ENCODE results near the gene CENPF. TPM values are rescaled to one million over a fixed set of nuclear protein-coding genes. Genes with fewer than 3 reads are reported as not detected.

The CENPF gene
- total RNA-seq, 5 donors from 2014 or later (not counting 1 experiment from before 2014, with no cell fraction given): 3.1 to 6.7 (median 4.1) TPM

- Histone ChIP-seq H3K4me3 (ENCODE audit: control insufficient read depth in 1 of 2, extremely low read depth in 1 of 2, low read length in 1 of 2) (no peak overlapping the region), H3K36me3 (ENCODE audit: control insufficient read depth in 2 of 2, extremely low read depth in 1 of 2, insufficient read depth in 1 of 2, low read length in 1 of 2) (no peaks in the 10 kb centered on the region), H3K27me3 (replicated peaks in 1 of 2; ENCODE audit: control insufficient read depth in 2 of 2, extremely low read depth in 1 of 2, insufficient read depth in 2 of 2, low read length in 1 of 2) (no peaks in the 10 kb centered on the region), H3K9me3 (no peaks in the 10 kb centered on the region), H3K4me1 (ENCODE audit: control insufficient read depth in 1 of 2, extremely low read depth in 1 of 2, insufficient read depth in 2 of 2, low read length in 2 of 2) (no peaks in the 10 kb centered on the region), H3K27ac (ENCODE audit: low read length) (no peak overlapping the region)
- ATAC-seq (replicated peaks in 1 of 4) (no peak), DNase-seq (no peak)
- POLR2A ChIA-PET: interaction anchor here in 1 of 2 donors (0.7 kb wide), 1 partner anchor 9 kb away, joined by 5 read pairs; no protein-coding TSS in a partner anchor
- Mint-ChIP-seq H3K36me3 (no peaks in the 10 kb centered on the region), H3K4me3 (no peak overlapping the region), H3K9me3 (no peaks in the 10 kb centered on the region), H3K27me3 (peaks cover 9 to 15% of the 10 kb centered on the region in 2 donors), H3K4me1 (no peaks in the 10 kb centered on the region), H3K27ac (no peak overlapping the region)
- no CpG with 5 or more reads among the region's 3 CpGs for WGBS (ENCODE audit: insufficient coverage)
- CTCF ChIA-PET: no interaction called here
Observed at GRCh38 chr1:214566158-214567104, 36.6 kb upstream of the CENPF start.

GRCh38 chr1:214567481-214567980 lies 35.5 kb upstream of the CENPF start:
- no peak overlapping the region for H3K4me3 Mint-ChIP-seq
- H3K27ac ChIP-seq (ENCODE audit: low read length): no peak overlapping the region
- no peaks in the 10 kb centered on the region for H3K9me3 ChIP-seq
- ATAC-seq (replicated peaks in 1 of 4) (no peak), DNase-seq (no peak)
- no peaks in the 10 kb centered on the region for H3K4me1 ChIP-seq (ENCODE audit: control insufficient read depth in 1 of 2, extremely low read depth in 1 of 2, insufficient read depth in 2 of 2, low read length in 2 of 2)
- no peaks in the 10 kb centered on the region for H3K36me3 ChIP-seq (ENCODE audit: control insufficient read depth in 2 of 2, extremely low read depth in 1 of 2, insufficient read depth in 1 of 2, low read length in 1 of 2)
- ChIA-PET CTCF (no interaction called here), POLR2A (no interaction called here)
- H3K27me3 ChIP-seq (replicated peaks in 1 of 2; ENCODE audit: control insufficient read depth in 2 of 2, extremely low read depth in 1 of 2, insufficient read depth in 2 of 2, low read length in 1 of 2): no peaks in the 10 kb centered on the region
- no peaks in the 10 kb centered on the region for H3K4me1 Mint-ChIP-seq
- H3K9me3 Mint-ChIP-seq: no peaks in the 10 kb centered on the region
- peaks cover 9 to 11% of the 10 kb centered on the region in 2 donors for H3K27me3 Mint-ChIP-seq
- no peak overlapping the region for H3K4me3 ChIP-seq (ENCODE audit: control insufficient read depth in 1 of 2, extremely low read depth in 1 of 2, low read length in 1 of 2)
- H3K27ac Mint-ChIP-seq: no peak overlapping the region
- H3K36me3 Mint-ChIP-seq: no peaks in the 10 kb centered on the region
- WGBS (ENCODE audit: insufficient coverage): 100% methylated on average over 1 of the region's 2 CpGs

GRCh38 chr1:214568328-214568727 lies 34.7 kb upstream of the CENPF start:
- Mint-ChIP-seq H3K9me3 (no peaks in the 10 kb centered on the region), H3K36me3 (no peaks in the 10 kb centered on the region), H3K4me3 (no peak overlapping the region), H3K27ac (no peak overlapping the region), H3K27me3 (peaks cover 8 to 12% of the 10 kb centered on the region in 2 donors), H3K4me1 (no peaks in the 10 kb centered on the region)
- no peaks in the 10 kb centered on the region for H3K4me1 ChIP-seq (ENCODE audit: control insufficient read depth in 1 of 2, extremely low read depth in 1 of 2, insufficient read depth in 2 of 2, low read length in 2 of 2)
- WGBS (ENCODE audit: insufficient coverage): 88% methylated on average over 4 of the region's 4 CpGs
- no peaks in the 10 kb centered on the region for H3K36me3 ChIP-seq (ENCODE audit: control insufficient read depth in 2 of 2, extremely low read depth in 1 of 2, insufficient read depth in 1 of 2, low read length in 1 of 2)
- POLR2A ChIA-PET: no interaction called here
- H3K27me3 ChIP-seq (replicated peaks in 1 of 2; ENCODE audit: control insufficient read depth in 2 of 2, extremely low read depth in 1 of 2, insufficient read depth in 2 of 2, low read length in 1 of 2): no peaks in the 10 kb centered on the region
- CTCF ChIA-PET: no interaction called here
- ATAC-seq (replicated peaks in 1 of 4): no peak
- no peak for DNase-seq
- no peak overlapping the region for H3K4me3 ChIP-seq (ENCODE audit: control insufficient read depth in 1 of 2, extremely low read depth in 1 of 2, low read length in 1 of 2)
- no peaks in the 10 kb centered on the region for H3K9me3 ChIP-seq
- H3K27ac ChIP-seq (ENCODE audit: low read length): no peak overlapping the region

- WGBS (ENCODE audit: insufficient coverage): 100% methylated on average over 1 of the region's 2 CpGs
- DNase-seq: no peak
- H3K4me1 ChIP-seq (ENCODE audit: control insufficient read depth in 1 of 2, extremely low read depth in 1 of 2, insufficient read depth in 2 of 2, low read length in 2 of 2): no peaks in the 10 kb centered on the region
- H3K27ac ChIP-seq (ENCODE audit: low read length): no peak overlapping the region
- no peaks in the 10 kb centered on the region for H3K4me1 Mint-ChIP-seq
- H3K27me3 Mint-ChIP-seq: peaks cover 6 to 12% of the 10 kb centered on the region in 2 donors
- no peak overlapping the region for H3K4me3 Mint-ChIP-seq
- CTCF ChIA-PET: interaction anchor here in 1 of 2 donors (0.5 to 0.6 kb wide), 2 partner anchors 10 to 77 kb away, joined by 3 read pairs; no protein-coding TSS in a partner anchor
- ATAC-seq (replicated peaks in 1 of 4): no peak
- H3K36me3 Mint-ChIP-seq: no peaks in the 10 kb centered on the region
- peaks cover 0 to 2% (median 0%) of the 10 kb centered on the region in 3 donors for H3K9me3 Mint-ChIP-seq
- POLR2A ChIA-PET: interaction anchor here in 1 of 2 donors (0.5 kb wide), 1 partner anchor 99 kb away, joined by 4 read pairs; no protein-coding TSS in a partner anchor
- no peaks in the 10 kb centered on the region for H3K27me3 ChIP-seq (replicated peaks in 1 of 2; ENCODE audit: control insufficient read depth in 2 of 2, extremely low read depth in 1 of 2, insufficient read depth in 2 of 2, low read length in 1 of 2)
- no peak overlapping the region for H3K4me3 ChIP-seq (ENCODE audit: control insufficient read depth in 1 of 2, extremely low read depth in 1 of 2, low read length in 1 of 2)
- no peaks in the 10 kb centered on the region for H3K9me3 ChIP-seq
- H3K27ac Mint-ChIP-seq: no peak overlapping the region
- no peaks in the 10 kb centered on the region for H3K36me3 ChIP-seq (ENCODE audit: control insufficient read depth in 2 of 2, extremely low read depth in 1 of 2, insufficient read depth in 1 of 2, low read length in 1 of 2)
Observed at GRCh38 chr1:214569357-214570004, 33.5 kb upstream of the CENPF start.

- H3K27ac ChIP-seq (ENCODE audit: low read length): no peak overlapping the region
- Mint-ChIP-seq H3K9me3 (peaks cover 0 to 5% (median 0%) of the 10 kb centered on the region in 3 donors), H3K4me3 (no peak overlapping the region), H3K27ac (no peak overlapping the region), H3K36me3 (no peaks in the 10 kb centered on the region), H3K27me3 (peaks cover 6 to 12% of the 10 kb centered on the region in 2 donors), H3K4me1 (no peaks in the 10 kb centered on the region)
- no peaks in the 10 kb centered on the region for H3K27me3 ChIP-seq (replicated peaks in 1 of 2; ENCODE audit: control insufficient read depth in 2 of 2, extremely low read depth in 1 of 2, insufficient read depth in 2 of 2, low read length in 1 of 2)
- CTCF ChIA-PET: no interaction called here
- no peaks in the 10 kb centered on the region for H3K9me3 ChIP-seq
- H3K4me3 ChIP-seq (ENCODE audit: control insufficient read depth in 1 of 2, extremely low read depth in 1 of 2, low read length in 1 of 2): no peak overlapping the region
- POLR2A ChIA-PET: no interaction called here
- no CpG with 5 or more reads among the region's 2 CpGs for WGBS (ENCODE audit: insufficient coverage)
- H3K36me3 ChIP-seq (ENCODE audit: control insufficient read depth in 2 of 2, extremely low read depth in 1 of 2, insufficient read depth in 1 of 2, low read length in 1 of 2): no peaks in the 10 kb centered on the region
- no peak for DNase-seq
- ATAC-seq (replicated peaks in 1 of 4): no peak
- H3K4me1 ChIP-seq (ENCODE audit: control insufficient read depth in 1 of 2, extremely low read depth in 1 of 2, insufficient read depth in 2 of 2, low read length in 2 of 2): no peaks in the 10 kb centered on the region
Observed at GRCh38 chr1:214570442-214570841, 32.6 kb upstream of the CENPF start.

- Histone ChIP-seq H3K4me1 (ENCODE audit: control insufficient read depth in 1 of 2, extremely low read depth in 1 of 2, insufficient read depth in 2 of 2, low read length in 2 of 2) (no peaks in the 10 kb centered on the region), H3K4me3 (ENCODE audit: control insufficient read depth in 1 of 2, extremely low read depth in 1 of 2, low read length in 1 of 2) (no peak overlapping the region), H3K27ac (ENCODE audit: low read length) (no peak overlapping the region), H3K36me3 (ENCODE audit: control insufficient read depth in 2 of 2, extremely low read depth in 1 of 2, insufficient read depth in 1 of 2, low read length in 1 of 2) (no peaks in the 10 kb centered on the region), H3K27me3 (replicated peaks in 1 of 2; ENCODE audit: control insufficient read depth in 2 of 2, extremely low read depth in 1 of 2, insufficient read depth in 2 of 2, low read length in 1 of 2) (no peaks in the 10 kb centered on the region), H3K9me3 (peaks cover 1% of the 10 kb centered on the region)
- H3K4me3 Mint-ChIP-seq: no peak overlapping the region
- no peak for ATAC-seq (replicated peaks in 1 of 4)
- peaks cover 6 to 12% of the 10 kb centered on the region in 2 donors for H3K27me3 Mint-ChIP-seq
- CTCF ChIA-PET: interaction anchor here in 1 of 2 donors (0.5 kb wide), 1 partner anchor 238 kb away, joined by 3 read pairs; no protein-coding TSS in a partner anchor
- no peak overlapping the region for H3K27ac Mint-ChIP-seq
- DNase-seq: no peak
- H3K4me1 Mint-ChIP-seq: no peaks in the 10 kb centered on the region
- POLR2A ChIA-PET: interaction anchor here in 1 of 2 donors (0.6 kb wide), 1 partner anchor 41 kb away, joined by 6 read pairs; no protein-coding TSS in a partner anchor
- H3K9me3 Mint-ChIP-seq: peaks cover 3 to 12% (median 6%) of the 10 kb centered on the region in 3 donors
- H3K36me3 Mint-ChIP-seq: peaks cover 5% of the 10 kb centered on the region
Observed at GRCh38 chr1:214571281-214571680, 31.7 kb upstream of the CENPF start.

Measured in T-cell (primary cell).